CD14-positive monocyte (primary cell): Measurements from ENCODE around the gene ATF1. TPM values are rescaled to one million over a fixed set of nuclear protein-coding genes. Genes with fewer than 3 reads are reported as not detected.
A peak's percentile ranks its signal among the peaks of the same experiment; 100 is the strongest.
"Not testable (repeated sequence)": the region's sequence is repeated elsewhere in the genome, so short reads cannot be mapped to it uniquely, and the experiment has no call there.

ENCODE experiments used
- DNase-seq, 3 donors: peaks; one replicate each; pipeline ENCODE4 v3.0.0-alpha.2; 2011 to 2022
- H2AFZ ChIP-seq: 2 replicates; pipeline ENCODE4 v1.6.0; 2012; ENCODE audit warnings: mild to moderate bottlenecking, low read depth, low read length, inconsistent platforms; ENCODE audit not compliant: insufficient read depth, poor library complexity, severe bottlenecking
- H3K27ac ChIP-seq, 2 donors: 1 replicate in 1 of 2; 2 replicates in 1 of 2; pipeline ENCODE4 v1.5.1; 2012 to 2013; ENCODE audit warnings: low read length in 2 of 2, control low read depth in 1 of 2, inconsistent platforms in 1 of 2, low read depth in 1 of 2, mild to moderate bottlenecking in 1 of 2
- H3K27me3 ChIP-seq, 2 donors: one replicate each; pipeline versions ENCODE4 v1.6.0 to v1.6.1; 2011 to 2013; ENCODE audit warnings: low read length in 2 of 2; ENCODE audit not compliant: control insufficient read depth in 2 of 2, insufficient read depth in 2 of 2
- H3K36me3 ChIP-seq, 2 donors: replicated peaks in 1 of 2; 1 replicate in 1 of 2; 2 replicates in 1 of 2; pipeline versions ENCODE4 v1.5.1 to v1.6.1; 2012 to 2013; ENCODE audit warnings: low read length in 2 of 2, control low read depth in 1 of 2, inconsistent platforms in 1 of 2, mild to moderate bottlenecking in 1 of 2; ENCODE audit not compliant: insufficient read depth in 2 of 2, control insufficient read depth in 1 of 2
- H3K4me1 ChIP-seq, 2 donors: 1 replicate in 1 of 2; 2 replicates in 1 of 2; pipeline versions ENCODE4 v1.5.1 to v1.6.1; 2012 to 2013; ENCODE audit warnings: low read length in 2 of 2, control low read depth in 1 of 2, inconsistent platforms in 1 of 2, mild to moderate bottlenecking in 1 of 2, moderate library complexity in 1 of 2; ENCODE audit not compliant: insufficient read depth in 2 of 2, control insufficient read depth in 1 of 2
- H3K4me2 ChIP-seq: replicated peaks from 2 replicates; pipeline ENCODE3; 2012; ENCODE audit warnings: low read length, moderate library complexity, mild to moderate bottlenecking; ENCODE audit not compliant: poor library complexity, severe bottlenecking; ENCODE audit errors: extremely low read depth
- H3K4me3 ChIP-seq, 3 experiments: fragments of 200-600 bp in 1 of 3; sonication (generic) in 1 of 3; replicated peaks in 1 of 3; 1 replicate in 2 of 3; 2 replicates in 1 of 3; pipeline ENCODE4 v1.5.1; 2011 to 2013; ENCODE audit warnings: low read length in 3 of 3, mild to moderate bottlenecking in 3 of 3, control low read depth in 2 of 3, low read depth in 2 of 3, inconsistent platforms in 1 of 3, moderate library complexity in 1 of 3
- H3K79me2 ChIP-seq: 2 replicates; pipeline ENCODE4 v1.6.0; 2012; ENCODE audit warnings: mild to moderate bottlenecking, control low read depth, inconsistent platforms, low read length, moderate library complexity; ENCODE audit not compliant: insufficient read depth
- H3K9ac ChIP-seq: 2 replicates; pipeline ENCODE4 v1.6.0; 2017; ENCODE audit warnings: low read length, mild to moderate bottlenecking; ENCODE audit not compliant: insufficient read depth, poor library complexity, severe bottlenecking
- H3K9me3 ChIP-seq, 2 donors: replicated peaks in 1 of 2; 1 replicate in 1 of 2; 2 replicates in 1 of 2; pipeline versions ENCODE4 v1.5.1 to v1.6.1; 2012 to 2013; ENCODE audit warnings: low read length in 2 of 2, control low read depth in 1 of 2; ENCODE audit not compliant: control insufficient read depth in 1 of 2, insufficient read depth in 1 of 2
- H4K20me1 ChIP-seq: 2 replicates; pipeline ENCODE4 v1.6.0; 2012; ENCODE audit warnings: mild to moderate bottlenecking, low read length, control low read depth, moderate library complexity; ENCODE audit not compliant: insufficient read depth
- H3K27ac Mint-ChIP-seq, 7 donors: one replicate each; pipeline ENCODE4 v1.8.0; 2020; ENCODE audit warnings: mild to moderate bottlenecking in 7 of 7, mixed read lengths in 7 of 7, moderate library complexity in 6 of 7, inconsistent platforms in 2 of 7
- H3K27me3 Mint-ChIP-seq, 3 donors: one replicate each; pipeline ENCODE4 v1.8.0; 2021 to 2022; ENCODE audit warnings: low read depth in 3 of 3, mild to moderate bottlenecking in 3 of 3, mixed read lengths in 3 of 3, moderate library complexity in 3 of 3, inconsistent platforms in 1 of 3
- H3K36me3 Mint-ChIP-seq, 2 donors: one replicate each; pipeline ENCODE4 v1.8.0; 2020; ENCODE audit warnings: mixed read lengths in 2 of 2, inconsistent platforms in 1 of 2, mild to moderate bottlenecking in 1 of 2
- H3K4me1 Mint-ChIP-seq: one replicate; pipeline ENCODE4 v1.8.0; 2020; ENCODE audit warnings: mild to moderate bottlenecking, mixed read lengths
- H3K4me3 Mint-ChIP-seq, 2 donors: one replicate each; pipeline ENCODE4 v1.8.0; 2020; ENCODE audit warnings: mild to moderate bottlenecking in 2 of 2, mixed read lengths in 2 of 2, moderate library complexity in 1 of 2
- H3K9me3 Mint-ChIP-seq, 7 donors: one replicate each; pipeline ENCODE4 v1.8.0; 2020 to 2022; ENCODE audit warnings: mixed read lengths in 7 of 7, mild to moderate bottlenecking in 6 of 7, moderate library complexity in 6 of 7, inconsistent platforms in 2 of 7
- CTCF ChIP-seq: fragments of 200-600 bp; IDR thresholded peaks from one replicate; pipeline ENCODE4 v1.8.0; 2022; ENCODE audit warnings: antibody characterized with exemption, mild to moderate bottlenecking
- WGBS: methylation state at CpG from one replicate; pipeline ENCODE4 v1.1.5; 2013; ENCODE audit warnings: missing lambda C conversion rate; ENCODE audit not compliant: insufficient coverage; 5-methylcytosine and 5-hydroxymethylcytosine counted together
- intact Hi-C, 2 donors: fragments of 100-400 bp; cut with micrococcal nuclease; formaldehyde crosslinking; loops; one replicate each; pipeline versions ENCODE4 v1.15.0 to v1.15.1; 2023
- polyA plus RNA-seq, 3 donors: library from polyadenylated mRNA; depleted of rRNA in 1 of 3; unstranded in 2 of 3; stranded (reverse) in 1 of 3; fragments of 300-500 nt in 2 of 3; fragments of >200 nt in 1 of 3; fragmentation: Illumina TruSeq in 2 of 3; gene quantifications; 1 replicate in 2 of 3; 2 replicates in 1 of 3; pipeline ENCODE4 v1.2.3, GENCODE V29; 2012 to 2021

ATF1 gene
- polyA plus RNA-seq, 3 donors = 12.6 to 21.9 (median 21.5) TPM

GRCh38 chr12:50862316-50862715, 98.4 kb downstream of the ATF1 start:
- Histone ChIP-seq H3K27me3 (no peaks in the 10 kb centered on the region), H3K9me3 (peaks cover 10 to 18% of the 10 kb centered on the region in 2 donors), H4K20me1 (no peaks in the 10 kb centered on the region), H3K4me1 (no peaks in the 10 kb centered on the region), H3K9ac (no peak overlapping the region), H3K4me2 (no peak overlapping the region), H3K27ac (no peak overlapping the region), H3K79me2 (no peaks in the 10 kb centered on the region), H3K4me3 (no peak overlapping the region), H2AFZ (no peak overlapping the region), H3K36me3 (no peaks in the 10 kb centered on the region)
- H3K27me3 Mint-ChIP-seq = peaks cover 0 to 6% (median 2%) of the 10 kb centered on the region in 3 donors
- intact Hi-C loops = no loop called here
- DNase-seq = no peak
- peaks cover 2% of the 10 kb centered on the region for H3K4me1 Mint-ChIP-seq
- WGBS = 82% methylated on average over 3 of the region's 6 CpGs
- no peak overlapping the region for H3K4me3 Mint-ChIP-seq
- TF ChIP-seq CTCF = no peak
- H3K36me3 Mint-ChIP-seq = no peaks in the 10 kb centered on the region
- peaks cover 14 to 25% (median 18%) of the 10 kb centered on the region in 7 donors for H3K9me3 Mint-ChIP-seq
- H3K27ac Mint-ChIP-seq = peak overlapping the region in 1 of 7 donors; percentile 69

- Mint-ChIP-seq H3K27me3 (peaks cover 0 to 6% (median 2%) of the 10 kb centered on the region in 3 donors), H3K27ac (no peak overlapping the region), H3K9me3 (peaks cover 18 to 31% (median 28%) of the 10 kb centered on the region in 7 donors), H3K4me1 (no peaks in the 10 kb centered on the region), H3K4me3 (no peak overlapping the region), H3K36me3 (no peaks in the 10 kb centered on the region)
- Histone ChIP-seq H3K27ac (no peak overlapping the region), H3K4me1 (no peaks in the 10 kb centered on the region), H3K79me2 (no peaks in the 10 kb centered on the region), H2AFZ (no peak overlapping the region), H3K9me3 (peaks cover 10 to 18% of the 10 kb centered on the region in 2 donors), H3K36me3 (no peaks in the 10 kb centered on the region), H4K20me1 (no peaks in the 10 kb centered on the region), H3K4me2 (no peak overlapping the region), H3K9ac (no peak overlapping the region), H3K4me3 (no peak overlapping the region), H3K27me3 (no peaks in the 10 kb centered on the region)
- no peak for TF ChIP-seq CTCF
- WGBS = no CpG with 5 or more reads among the region's 3 CpGs
- intact Hi-C loops = no loop called here
- DNase-seq = no peak
Observed at GRCh38 chr12:50865266-50865665, 101.4 kb downstream of the ATF1 start.

DNA sequence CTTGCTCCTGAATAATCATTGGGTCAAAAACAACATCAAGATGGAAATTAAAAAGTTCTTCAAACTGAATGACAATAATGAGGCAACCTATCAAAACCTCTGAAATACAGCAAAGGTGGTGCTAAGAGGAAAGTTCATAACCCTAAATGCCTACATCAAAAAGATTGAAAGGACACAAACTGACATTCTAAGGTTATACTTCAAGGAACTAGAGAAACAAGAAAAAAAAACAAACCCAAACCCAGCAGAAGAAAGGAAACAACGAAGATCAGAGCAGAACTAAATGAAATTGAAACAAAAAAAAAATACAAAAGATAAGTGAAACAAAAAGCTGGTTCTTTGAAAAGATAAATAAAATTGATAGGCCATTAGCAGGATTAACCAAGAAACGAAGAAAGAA, 105.0 kb downstream of the ATF1 start:
- WGBS = no CpG with 5 or more reads among the region's 2 CpGs
- H3K27me3 Mint-ChIP-seq = not testable (repeated sequence)

More for the DNA sequence above, 105.0 kb downstream of the ATF1 start:
- H3K4me3 Mint-ChIP-seq, H3K36me3 Mint-ChIP-seq, intact Hi-C loops, H3K4me3 ChIP-seq, H3K4me1 Mint-ChIP-seq, H3K36me3 ChIP-seq, H3K9ac ChIP-seq, DNase-seq, H3K79me2 ChIP-seq, H3K27ac ChIP-seq, H2AFZ ChIP-seq, H3K4me1 ChIP-seq, H3K27me3 ChIP-seq, H4K20me1 ChIP-seq, H3K27ac Mint-ChIP-seq, H3K4me2 ChIP-seq: not testable (repeated sequence)
- H3K9me3 ChIP-seq = peaks cover 10 to 18% of the 10 kb centered on the region in 2 donors
- H3K9me3 Mint-ChIP-seq = peaks cover 18 to 33% (median 31%) of the 10 kb centered on the region in 7 donors
